SK-N-SH treated with all-trans-retinoic acid at 6 μM for 48 hours (cell line): ENCODE data around the gene GLYR1.

ENCODE experiments used
- ATAC-seq: fragments of 200-7000 bp; cut with Tn5 transposase; 3 replicates; pipeline ENCODE4 v1.9.1; 2020; ENCODE audit warnings: mild to moderate bottlenecking, moderate library complexity
- ARNTL ChIP-seq: fragments of 450-650 bp; formaldehyde crosslinking; IDR thresholded peaks from 2 replicates; pipeline ENCODE4 v1.5.0; 2020; ENCODE audit warnings: low read depth, mild to moderate bottlenecking, moderate library complexity, borderline replicate concordance
- ESRRG ChIP-seq: fragments of 250-450 bp; sonication (Bioruptor Pico); IDR thresholded peaks from 2 replicates; pipeline ENCODE4 v1.6.1; 2021; ENCODE audit warnings: mild to moderate bottlenecking
- GLIS3 ChIP-seq: fragments of 250-450 bp; sonication (Bioruptor Pico); IDR thresholded peaks from 2 replicates; pipeline ENCODE4 v1.5.0; 2020; ENCODE audit warnings: mild to moderate bottlenecking, moderate library complexity
- OSR1 ChIP-seq: fragments of 250-450 bp; sonication (Bioruptor Pico); IDR thresholded peaks from 2 replicates; pipeline ENCODE4 v1.8.0; 2022; ENCODE audit warnings: moderate library complexity, mild to moderate bottlenecking, inconsistent platforms
- PATZ1 ChIP-seq: fragments of 250-450 bp; sonication (Bioruptor Pico); IDR thresholded peaks from 2 replicates; pipeline ENCODE4 v1.8.0; 2020; ENCODE audit warnings: mild to moderate bottlenecking, moderate library complexity, borderline replicate concordance
- RARB ChIP-seq: fragments of 250-450 bp; sonication (Bioruptor Pico); IDR thresholded peaks from 2 replicates; pipeline ENCODE4 v1.8.0; 2021; ENCODE audit warnings: mild to moderate bottlenecking, moderate library complexity
- SNAI2 ChIP-seq: fragments of 250-450 bp; sonication (Bioruptor Pico); IDR thresholded peaks from 2 replicates; pipeline ENCODE4 v1.5.0; 2020; ENCODE audit warnings: mild to moderate bottlenecking, moderate library complexity
- TCF4 ChIP-seq: fragments of 250-450 bp; sonication (Bioruptor Pico); IDR thresholded peaks from 2 replicates; pipeline ENCODE4 v1.8.0; 2021; ENCODE audit warnings: mild to moderate bottlenecking, moderate library complexity, borderline replicate concordance
- TOX ChIP-seq: fragments of 250-450 bp; sonication (Bioruptor Pico); IDR thresholded peaks from 2 replicates; pipeline ENCODE4 v1.8.0; 2021; ENCODE audit warnings: mild to moderate bottlenecking, moderate library complexity, borderline replicate concordance
- ZC3H10 ChIP-seq: fragments of 250-450 bp; sonication (Bioruptor Pico); IDR thresholded peaks from 2 replicates; pipeline ENCODE4 v1.5.1; 2021; ENCODE audit warnings: mild to moderate bottlenecking, moderate library complexity
- ZFP3 ChIP-seq: fragments of 250-450 bp; sonication (Bioruptor Pico); IDR thresholded peaks from 2 replicates; pipeline ENCODE4 v1.5.0; 2020; ENCODE audit warnings: mild to moderate bottlenecking, moderate library complexity
- ZFP30 ChIP-seq: fragments of 450-650 bp; formaldehyde crosslinking; IDR thresholded peaks from 2 replicates; pipeline ENCODE4 v1.5.0; 2022; ENCODE audit warnings: mild to moderate bottlenecking, moderate library complexity
- ZNF565 ChIP-seq: fragments of 450-650 bp; formaldehyde crosslinking; conservative IDR thresholded peaks from 2 replicates; pipeline ENCODE4 v1.5.0; 2020; ENCODE audit warnings: low read depth, mild to moderate bottlenecking, moderate library complexity
- ZNF70 ChIP-seq: fragments of 450-650 bp; formaldehyde crosslinking; IDR thresholded peaks from 2 replicates; pipeline ENCODE4 v1.5.0; 2020; ENCODE audit warnings: mild to moderate bottlenecking, moderate library complexity
- ZNF8 ChIP-seq: fragments of 450-650 bp; formaldehyde crosslinking; IDR thresholded peaks from 2 replicates; pipeline ENCODE4 v1.5.0; 2020; ENCODE audit warnings: mild to moderate bottlenecking, moderate library complexity
- TF ChIP-seq, protein P1 (sequence below): fragments of 250-450 bp; sonication (Bioruptor Pico); IDR thresholded peaks from 2 replicates; pipeline ENCODE4 v1.5.0; 2020; ENCODE audit warnings: mild to moderate bottlenecking, moderate library complexity
- TF ChIP-seq, protein P2 (sequence below): fragments of 250-450 bp; sonication (Bioruptor Pico); IDR thresholded peaks from 2 replicates; pipeline ENCODE4 v1.5.1; 2021; ENCODE audit warnings: mild to moderate bottlenecking, moderate library complexity
- TF ChIP-seq, protein P3 (sequence below): fragments of 250-450 bp; sonication (Bioruptor Pico); IDR thresholded peaks from 2 replicates; pipeline ENCODE4 v1.5.1; 2020; ENCODE audit warnings: low read depth, mild to moderate bottlenecking, moderate library complexity

Gene GLYR1

DNA sequence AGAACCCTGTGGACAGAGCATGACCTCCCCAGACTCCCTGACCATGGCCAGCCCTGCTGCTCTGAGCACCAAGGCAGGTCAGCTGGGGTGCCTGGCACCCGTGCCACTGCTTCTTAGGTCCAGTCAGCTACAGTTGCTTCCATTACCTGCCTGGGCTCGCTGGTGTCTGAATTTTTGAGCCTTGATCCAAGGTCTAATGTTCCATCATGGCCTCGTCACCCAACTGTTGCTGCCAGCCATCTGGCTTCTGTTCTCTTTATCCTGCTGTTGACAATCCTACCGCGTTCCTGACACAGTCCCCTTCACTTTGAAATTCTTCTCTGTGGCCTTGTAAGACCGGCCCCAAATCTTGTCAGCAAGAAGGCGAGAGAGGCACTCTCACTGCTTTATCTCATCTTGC lies 16.7 kb downstream of the GLYR1 start (continued):
- TF ChIP-seq, protein P1, sequence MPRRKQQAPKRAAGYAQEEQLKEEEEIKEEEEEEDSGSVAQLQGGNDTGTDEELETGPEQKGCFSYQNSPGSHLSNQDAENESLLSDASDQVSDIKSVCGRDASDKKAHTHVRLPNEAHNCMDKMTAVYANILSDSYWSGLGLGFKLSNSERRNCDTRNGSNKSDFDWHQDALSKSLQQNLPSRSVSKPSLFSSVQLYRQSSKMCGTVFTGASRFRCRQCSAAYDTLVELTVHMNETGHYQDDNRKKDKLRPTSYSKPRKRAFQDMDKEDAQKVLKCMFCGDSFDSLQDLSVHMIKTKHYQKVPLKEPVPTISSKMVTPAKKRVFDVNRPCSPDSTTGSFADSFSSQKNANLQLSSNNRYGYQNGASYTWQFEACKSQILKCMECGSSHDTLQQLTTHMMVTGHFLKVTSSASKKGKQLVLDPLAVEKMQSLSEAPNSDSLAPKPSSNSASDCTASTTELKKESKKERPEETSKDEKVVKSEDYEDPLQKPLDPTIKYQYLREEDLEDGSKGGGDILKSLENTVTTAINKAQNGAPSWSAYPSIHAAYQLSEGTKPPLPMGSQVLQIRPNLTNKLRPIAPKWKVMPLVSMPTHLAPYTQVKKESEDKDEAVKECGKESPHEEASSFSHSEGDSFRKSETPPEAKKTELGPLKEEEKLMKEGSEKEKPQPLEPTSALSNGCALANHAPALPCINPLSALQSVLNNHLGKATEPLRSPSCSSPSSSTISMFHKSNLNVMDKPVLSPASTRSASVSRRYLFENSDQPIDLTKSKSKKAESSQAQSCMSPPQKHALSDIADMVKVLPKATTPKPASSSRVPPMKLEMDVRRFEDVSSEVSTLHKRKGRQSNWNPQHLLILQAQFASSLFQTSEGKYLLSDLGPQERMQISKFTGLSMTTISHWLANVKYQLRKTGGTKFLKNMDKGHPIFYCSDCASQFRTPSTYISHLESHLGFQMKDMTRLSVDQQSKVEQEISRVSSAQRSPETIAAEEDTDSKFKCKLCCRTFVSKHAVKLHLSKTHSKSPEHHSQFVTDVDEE (CRISPR knock-in tag) = no peak
- TF ChIP-seq TOX (CRISPR knock-in tag) = no peak
- TF ChIP-seq ZNF8 (CRISPR knock-in tag) = no peak
- TF ChIP-seq ARNTL (CRISPR knock-in tag) = no peak
- no peak for TF ChIP-seq PATZ1 (CRISPR knock-in tag)
- TF ChIP-seq, all 23 proteins: peak for 0

- ATAC-seq = peak; percentile 46; the same call in 2 of the 3 replicates
- no peak for TF ChIP-seq ESRRG
- TF ChIP-seq, protein P1 (CRISPR knock-in tag) = no peak
- TF ChIP-seq, protein P2, sequence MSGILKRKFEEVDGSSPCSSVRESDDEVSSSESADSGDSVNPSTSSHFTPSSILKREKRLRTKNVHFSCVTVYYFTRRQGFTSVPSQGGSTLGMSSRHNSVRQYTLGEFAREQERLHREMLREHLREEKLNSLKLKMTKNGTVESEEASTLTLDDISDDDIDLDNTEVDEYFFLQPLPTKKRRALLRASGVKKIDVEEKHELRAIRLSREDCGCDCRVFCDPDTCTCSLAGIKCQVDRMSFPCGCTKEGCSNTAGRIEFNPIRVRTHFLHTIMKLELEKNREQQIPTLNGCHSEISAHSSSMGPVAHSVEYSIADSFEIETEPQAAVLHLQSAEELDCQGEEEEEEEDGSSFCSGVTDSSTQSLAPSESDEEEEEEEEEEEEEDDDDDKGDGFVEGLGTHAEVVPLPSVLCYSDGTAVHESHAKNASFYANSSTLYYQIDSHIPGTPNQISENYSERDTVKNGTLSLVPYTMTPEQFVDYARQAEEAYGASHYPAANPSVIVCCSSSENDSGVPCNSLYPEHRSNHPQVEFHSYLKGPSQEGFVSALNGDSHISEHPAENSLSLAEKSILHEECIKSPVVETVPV (CRISPR knock-in tag) = no peak
- TF ChIP-seq ZC3H10 (CRISPR knock-in tag) = no peak
- no peak for TF ChIP-seq GLIS3
- TF ChIP-seq RARB = no peak
- no peak for TF ChIP-seq PATZ1 (CRISPR knock-in tag)
- TF ChIP-seq TOX (CRISPR knock-in tag) = no peak
- no peak for TF ChIP-seq ZNF8 (CRISPR knock-in tag)
- no peak for TF ChIP-seq OSR1 (CRISPR knock-in tag)
- no peak for TF ChIP-seq ZNF70
- no peak for TF ChIP-seq SNAI2 (CRISPR knock-in tag)
- no peak for TF ChIP-seq ZNF565 (CRISPR knock-in tag)
- no peak for TF ChIP-seq ZFP3 (CRISPR knock-in tag)
- TF ChIP-seq ZFP30 (CRISPR knock-in tag) = no peak
Measured at GRCh38 chr16:4828567-4829321, 18.3 kb downstream of the GLYR1 start.

DNA sequence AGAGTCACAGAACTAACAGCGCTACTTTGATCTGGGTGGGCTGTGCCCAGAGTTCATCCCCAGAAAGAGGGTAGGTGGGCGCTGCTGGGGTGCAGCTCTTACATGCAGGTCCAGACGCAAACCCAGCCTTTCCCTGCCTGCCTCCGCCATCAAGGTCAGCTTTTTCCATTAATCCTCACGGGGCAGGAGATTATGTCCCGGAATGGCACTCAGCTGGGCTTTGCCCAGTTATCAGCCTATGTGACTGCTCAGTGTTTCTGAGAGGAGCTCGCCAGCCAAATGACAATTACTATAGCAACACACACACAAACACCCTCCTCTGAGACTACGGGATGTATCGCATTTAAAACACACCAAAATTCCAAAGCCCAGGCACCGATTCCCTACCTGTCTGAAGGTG lies 20.1 kb downstream of the GLYR1 start:
- no peak for TF ChIP-seq TCF4 (CRISPR knock-in tag)
- TF ChIP-seq, protein P3, sequence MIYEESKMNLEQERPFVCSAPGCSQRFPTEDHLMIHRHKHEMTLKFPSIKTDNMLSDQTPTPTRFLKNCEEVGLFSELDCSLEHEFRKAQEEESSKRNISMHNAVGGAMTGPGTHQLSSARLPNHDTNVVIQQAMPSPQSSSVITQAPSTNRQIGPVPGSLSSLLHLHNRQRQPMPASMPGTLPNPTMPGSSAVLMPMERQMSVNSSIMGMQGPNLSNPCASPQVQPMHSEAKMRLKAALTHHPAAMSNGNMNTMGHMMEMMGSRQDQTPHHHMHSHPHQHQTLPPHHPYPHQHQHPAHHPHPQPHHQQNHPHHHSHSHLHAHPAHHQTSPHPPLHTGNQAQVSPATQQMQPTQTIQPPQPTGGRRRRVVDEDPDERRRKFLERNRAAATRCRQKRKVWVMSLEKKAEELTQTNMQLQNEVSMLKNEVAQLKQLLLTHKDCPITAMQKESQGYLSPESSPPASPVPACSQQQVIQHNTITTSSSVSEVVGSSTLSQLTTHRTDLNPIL = no peak
- no peak for TF ChIP-seq GLIS3
- no peak for TF ChIP-seq TOX (CRISPR knock-in tag)
- no peak for TF ChIP-seq ZC3H10 (CRISPR knock-in tag)
- TF ChIP-seq, all 23 proteins: peak for 0
- ATAC-seq = no peak
